ENCODE results near the gene BRAF. TPM values are rescaled to one million over a fixed set of nuclear protein-coding genes. Genes with fewer than 3 reads are reported as not detected.

The BRAF gene
- total RNA-seq, 6 experiments from 2014 or later, result 9.0 to 17.7 (median 13.2) TPM

Small RNAs within 50 kb of the gene (small RNA-seq; reads per million reads assigned to genes)
- gene AC006006.1, result 0 reads per million in 2 experiments
- gene RNU6-85P, result 0 reads per million in 2 experiments

Other genes with a start within 250 kb of the BRAF start
- gene NDUFB2, start 228.2 kb downstream of the BRAF start, total RNA-seq, result 100 to 1,000 TPM; 114 to 235 (median 134) TPM
- gene MRPS33, start 90.0 kb upstream of the BRAF start, total RNA-seq, result 10 to 100 TPM; 26.0 to 44.4 (median 31.1) TPM
- under 1 TPM in 4 of 6 experiments, not detected in 2; under 0.01 to 0.53 (median 0.13) TPM for gene TMEM178B, start 149.1 kb upstream of the BRAF start, total RNA-seq

Data from right lobe of liver (tissue), 5 donors.